GM12878 (cell line): ENCODE data around the gene AOPEP.

Experiments
- ASH2L ChIP-seq: fragments of 300-600, 200-600 bp; sonication (generic); IDR thresholded peaks from 2 replicates; pipeline ENCODE4 v1.6.1; 2017; ENCODE audit warnings: low read depth, mild to moderate bottlenecking, borderline replicate concordance
- TBL1XR1 ChIP-seq: IDR thresholded peaks from 2 replicates; pipeline ENCODE4 v1.6.1; 2012; ENCODE audit warnings: low read depth, low read length, improper control_type of control experiment
- YY1 ChIP-seq: IDR thresholded peaks from 2 replicates; pipeline ENCODE4 v1.6.1; 2011; ENCODE audit warnings: low read depth, mild to moderate bottlenecking, low read length
- ZZZ3 ChIP-seq: IDR thresholded peaks from 2 replicates; pipeline ENCODE4 v1.6.1; 2011; ENCODE audit warnings: low read depth; ENCODE audit not compliant: control insufficient read depth, insufficient read length
- TF ChIP-seq, protein P1 (sequence below): fragments of 450-650 bp; IDR thresholded peaks from 2 replicates; pipeline ENCODE4 v1.6.1; 2016; ENCODE audit warnings: mild to moderate bottlenecking, moderate library complexity, borderline replicate concordance

DNA sequence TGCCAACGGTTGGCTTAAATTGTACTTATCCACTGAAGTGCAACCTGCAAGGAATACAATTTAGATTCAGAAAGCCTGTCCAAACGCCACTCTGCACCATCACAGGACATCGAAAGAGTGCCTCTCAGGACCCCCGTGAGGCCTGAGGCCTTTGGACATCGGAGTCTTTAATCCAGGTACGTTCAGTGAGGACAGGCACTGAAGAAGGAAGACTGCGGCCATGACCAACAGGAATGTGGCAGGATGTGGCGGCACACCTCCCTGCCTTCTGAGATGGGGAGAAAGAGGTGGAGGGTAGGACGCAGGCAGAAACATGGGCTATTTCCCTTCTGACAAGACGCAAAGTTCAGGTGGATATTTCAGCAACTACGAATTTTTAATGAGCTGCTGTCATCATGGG lies 385.2 kb downstream of the AOPEP start:
- no peak for TF ChIP-seq ASH2L
- TF ChIP-seq YY1, result no peak
- TF ChIP-seq, protein P1, sequence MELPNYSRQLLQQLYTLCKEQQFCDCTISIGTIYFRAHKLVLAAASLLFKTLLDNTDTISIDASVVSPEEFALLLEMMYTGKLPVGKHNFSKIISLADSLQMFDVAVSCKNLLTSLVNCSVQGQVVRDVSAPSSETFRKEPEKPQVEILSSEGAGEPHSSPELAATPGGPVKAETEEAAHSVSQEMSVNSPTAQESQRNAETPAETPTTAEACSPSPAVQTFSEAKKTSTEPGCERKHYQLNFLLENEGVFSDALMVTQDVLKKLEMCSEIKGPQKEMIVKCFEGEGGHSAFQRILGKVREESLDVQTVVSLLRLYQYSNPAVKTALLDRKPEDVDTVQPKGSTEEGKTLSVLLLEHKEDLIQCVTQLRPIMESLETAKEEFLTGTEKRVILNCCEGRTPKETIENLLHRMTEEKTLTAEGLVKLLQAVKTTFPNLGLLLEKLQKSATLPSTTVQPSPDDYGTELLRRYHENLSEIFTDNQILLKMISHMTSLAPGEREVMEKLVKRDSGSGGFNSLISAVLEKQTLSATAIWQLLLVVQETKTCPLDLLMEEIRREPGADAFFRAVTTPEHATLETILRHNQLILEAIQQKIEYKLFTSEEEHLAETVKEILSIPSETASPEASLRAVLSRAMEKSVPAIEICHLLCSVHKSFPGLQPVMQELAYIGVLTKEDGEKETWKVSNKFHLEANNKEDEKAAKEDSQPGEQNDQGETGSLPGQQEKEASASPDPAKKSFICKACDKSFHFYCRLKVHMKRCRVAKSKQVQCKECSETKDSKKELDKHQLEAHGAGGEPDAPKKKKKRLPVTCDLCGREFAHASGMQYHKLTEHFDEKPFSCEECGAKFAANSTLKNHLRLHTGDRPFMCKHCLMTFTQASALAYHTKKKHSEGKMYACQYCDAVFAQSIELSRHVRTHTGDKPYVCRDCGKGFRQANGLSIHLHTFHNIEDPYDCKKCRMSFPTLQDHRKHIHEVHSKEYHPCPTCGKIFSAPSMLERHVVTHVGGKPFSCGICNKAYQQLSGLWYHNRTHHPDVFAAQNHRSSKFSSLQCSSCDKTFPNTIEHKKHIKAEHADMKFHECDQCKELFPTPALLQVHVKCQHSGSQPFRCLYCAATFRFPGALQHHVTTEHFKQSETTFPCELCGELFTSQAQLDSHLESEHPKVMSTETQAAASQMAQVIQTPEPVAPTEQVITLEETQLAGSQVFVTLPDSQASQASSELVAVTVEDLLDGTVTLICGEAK, result no peak
- TF ChIP-seq ZZZ3, result no peak
- TF ChIP-seq TBL1XR1, result no peak
